ENCODE measurements around the gene CD79B.

Gene CD79B

GRCh38 chr17:63942309-63942985 is 10.3 kb upstream of the CD79B start:
- no peak overlapping the region for H3K4me3 ChIP-seq (ENCODE audit: low read length)
- H3K4me2 ChIP-seq (ENCODE audit: low read depth, low read length): no peak overlapping the region
- H3K27ac ChIP-seq (ENCODE audit: low read length): no peak overlapping the region
- H3K36me3 ChIP-seq (replicated peaks; ENCODE audit: insufficient read depth, low read length): no peaks in the 10 kb centered on the region
- H3K27me3 ChIP-seq (replicated peaks; ENCODE audit: insufficient read depth, low read length): peaks cover 14% of the 10 kb centered on the region; the same call in 1 of the 2 replicates
- peaks cover 3% of the 10 kb centered on the region for H3K4me1 ChIP-seq (ENCODE audit: low read length)
- no peak for DNase-seq
- H4K20me1 ChIP-seq (ENCODE audit: insufficient read depth, low read length): no peaks in the 10 kb centered on the region
- H3K9me2 ChIP-seq (replicated peaks; ENCODE audit: insufficient read depth, low read length): no peaks in the 10 kb centered on the region
- no peaks in the 10 kb centered on the region for H3K9me3 ChIP-seq (replicated peaks; ENCODE audit: insufficient read depth, low read length)
- no peaks in the 10 kb centered on the region for H3F3A ChIP-seq (ENCODE audit: insufficient read depth, low read length)
- no peak overlapping the region for H3K9ac ChIP-seq (ENCODE audit: low read length)
- H3K79me2 ChIP-seq (ENCODE audit: low read length): no peaks in the 10 kb centered on the region
- no peak overlapping the region for H2AFZ ChIP-seq (ENCODE audit: low read length)
- no peak for TF ChIP-seq EZH2phosphoT487 (IDR thresholded peaks at IDR 0.05; ENCODE audit: low read length)
- no peak for TF ChIP-seq CTCF (IDR thresholded peaks at IDR 0.05; ENCODE audit: low read length)

GRCh38 chr17:63941751-63942150 is 9.6 kb upstream of the CD79B start:
- Histone ChIP-seq H3K79me2 (ENCODE audit: low read length) (no peaks in the 10 kb centered on the region), H3F3A (ENCODE audit: insufficient read depth, low read length) (no peaks in the 10 kb centered on the region), H3K9me3 (replicated peaks; ENCODE audit: insufficient read depth, low read length) (no peaks in the 10 kb centered on the region), H4K20me1 (ENCODE audit: insufficient read depth, low read length) (no peaks in the 10 kb centered on the region), H3K4me1 (ENCODE audit: low read length) (peaks cover 3% of the 10 kb centered on the region), H2AFZ (ENCODE audit: low read length) (no peak overlapping the region), H3K9ac (ENCODE audit: low read length) (no peak overlapping the region), H3K27me3 (replicated peaks; ENCODE audit: insufficient read depth, low read length) (peaks cover 14% of the 10 kb centered on the region; the same call in 1 of the 2 replicates), H3K9me2 (replicated peaks; ENCODE audit: insufficient read depth, low read length) (no peaks in the 10 kb centered on the region), H3K36me3 (replicated peaks; ENCODE audit: insufficient read depth, low read length) (no peaks in the 10 kb centered on the region), H3K27ac (ENCODE audit: low read length) (no peak overlapping the region), H3K4me3 (ENCODE audit: low read length) (no peak overlapping the region), H3K4me2 (ENCODE audit: low read depth, low read length) (no peak overlapping the region)
- TF ChIP-seq CTCF (IDR thresholded peaks at IDR 0.05; ENCODE audit: low read length) (no peak), EZH2 (optimal IDR thresholded peaks at IDR 0.05; ENCODE audit: low read depth, low read length) (no peak), EZH2phosphoT487 (IDR thresholded peaks at IDR 0.05; ENCODE audit: low read length) (no peak)
- no peak for DNase-seq

- Histone ChIP-seq H3K79me2 (ENCODE audit: low read length) (no peaks in the 10 kb centered on the region), H3K9me3 (replicated peaks; ENCODE audit: insufficient read depth, low read length) (no peaks in the 10 kb centered on the region), H3K4me2 (ENCODE audit: low read depth, low read length) (no peak overlapping the region), H3F3A (ENCODE audit: insufficient read depth, low read length) (no peaks in the 10 kb centered on the region), H3K4me3 (ENCODE audit: low read length) (no peak overlapping the region), H2AFZ (ENCODE audit: low read length) (no peak overlapping the region), H3K9me2 (replicated peaks; ENCODE audit: insufficient read depth, low read length) (no peaks in the 10 kb centered on the region), H4K20me1 (ENCODE audit: insufficient read depth, low read length) (no peaks in the 10 kb centered on the region), H3K27ac (ENCODE audit: low read length) (no peak overlapping the region), H3K9ac (ENCODE audit: low read length) (no peak overlapping the region), H3K4me1 (ENCODE audit: low read length) (no peaks in the 10 kb centered on the region), H3K27me3 (replicated peaks; ENCODE audit: insufficient read depth, low read length) (peaks cover 14% of the 10 kb centered on the region; the same call in 1 of the 2 replicates), H3K36me3 (replicated peaks; ENCODE audit: insufficient read depth, low read length) (no peaks in the 10 kb centered on the region)
- no peak for TF ChIP-seq EZH2 (optimal IDR thresholded peaks at IDR 0.05; ENCODE audit: low read depth, low read length)
- TF ChIP-seq CTCF (IDR thresholded peaks at IDR 0.05; ENCODE audit: low read length): no peak
- no peak for DNase-seq
Measured at GRCh38 chr17:63941162-63941561, 9.0 kb upstream of the CD79B start.
